GM19438 (cell line): ENCODE data around the gene BEST1.

Experiments used
- ATAC-seq: cut with Tn5 transposase; IDR thresholded peaks from one replicate; pipeline ENCODE4 v1.9.1; 2021; ENCODE audit warnings: low read depth; ENCODE audit not compliant: unreplicated experiment

Gene BEST1

GRCh38 chr11:61950035-61950547 lies at the start of gene BEST1:
Gene BEST1, plus strand, starts transcription at chr11:61950351. Its CDS starts 1,456 bp downstream, at chr11:61951807.
- no peak for ATAC-seq

DNA sequence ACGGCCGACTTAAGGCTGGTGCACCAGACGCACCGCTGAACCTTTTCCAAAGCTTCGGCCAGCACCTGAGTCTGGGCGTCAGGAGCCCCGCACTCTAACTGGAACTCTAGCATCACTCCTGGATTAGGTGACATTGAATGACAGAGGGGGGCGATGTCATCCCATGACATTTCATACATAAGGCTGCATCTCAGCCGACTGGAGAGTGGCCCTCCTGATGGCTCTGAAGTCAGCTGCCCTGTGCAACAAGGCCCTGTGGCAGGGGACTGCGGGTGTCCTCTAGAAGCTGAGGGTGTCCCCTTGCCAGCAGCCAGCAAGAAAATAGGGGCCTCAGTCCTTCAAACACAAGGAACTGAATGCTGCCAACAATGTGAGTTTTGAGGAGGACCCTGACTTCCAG lies 48.8 kb upstream of the BEST1 start:
- no peak for ATAC-seq

- ATAC-seq = no peak
Observed at GRCh38 chr11:61902313-61902712, 47.8 kb upstream of the BEST1 start.

DNA sequence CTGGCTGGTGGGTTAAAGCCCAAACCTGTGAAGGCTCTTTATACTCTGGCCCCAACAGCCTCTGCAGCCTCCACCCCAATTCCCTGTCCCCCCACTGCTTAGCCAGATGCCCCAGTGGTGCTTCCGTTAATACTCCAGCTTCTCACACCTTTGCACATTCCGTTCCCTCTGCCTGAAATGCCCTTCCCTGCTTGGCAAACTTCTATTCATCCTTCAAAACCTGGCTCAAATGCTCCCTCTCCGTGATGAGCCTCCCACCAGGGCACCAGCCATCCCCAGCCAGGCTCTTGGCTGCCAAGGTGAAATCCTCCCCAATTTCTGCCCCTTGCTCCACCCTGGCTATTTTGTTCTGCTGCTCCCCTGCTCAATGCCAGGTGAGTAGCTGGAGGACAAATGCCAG lies 46.3 kb upstream of the BEST1 start:
- no peak for ATAC-seq

GRCh38 chr11:61904539-61905048 lies 45.6 kb upstream of the BEST1 start:
- ATAC-seq = no peak

GRCh38 chr11:61905067-61905696 lies 45.0 kb upstream of the BEST1 start:
- no peak for ATAC-seq

- ATAC-seq = no peak
Observed at GRCh38 chr11:61905801-61906521, 44.2 kb upstream of the BEST1 start.

DNA sequence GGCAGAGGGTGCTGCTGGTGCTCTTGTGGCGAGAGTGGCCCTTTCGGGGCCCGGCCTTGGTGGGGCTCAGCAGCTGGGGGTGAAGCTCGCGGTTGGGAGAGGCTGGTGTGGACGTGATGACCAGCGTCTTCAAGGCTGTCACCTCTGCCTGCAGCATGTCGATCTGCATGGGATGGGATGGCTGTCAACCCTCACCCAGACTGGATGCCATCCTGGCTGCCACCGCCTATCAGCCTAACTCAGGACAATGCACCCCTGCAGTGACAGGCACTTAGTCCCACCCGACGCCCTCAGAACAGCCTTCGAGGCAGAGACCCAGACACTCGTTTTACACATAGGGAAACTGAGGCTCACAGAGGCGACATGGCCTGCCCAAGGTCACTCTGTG lies 43.6 kb upstream of the BEST1 start:
- no peak for ATAC-seq

- ATAC-seq = no peak
Observed at GRCh38 chr11:61907282-61907681, 42.9 kb upstream of the BEST1 start.

- ATAC-seq = no peak
Observed at GRCh38 chr11:61907871-61908729, 42.1 kb upstream of the BEST1 start.

DNA sequence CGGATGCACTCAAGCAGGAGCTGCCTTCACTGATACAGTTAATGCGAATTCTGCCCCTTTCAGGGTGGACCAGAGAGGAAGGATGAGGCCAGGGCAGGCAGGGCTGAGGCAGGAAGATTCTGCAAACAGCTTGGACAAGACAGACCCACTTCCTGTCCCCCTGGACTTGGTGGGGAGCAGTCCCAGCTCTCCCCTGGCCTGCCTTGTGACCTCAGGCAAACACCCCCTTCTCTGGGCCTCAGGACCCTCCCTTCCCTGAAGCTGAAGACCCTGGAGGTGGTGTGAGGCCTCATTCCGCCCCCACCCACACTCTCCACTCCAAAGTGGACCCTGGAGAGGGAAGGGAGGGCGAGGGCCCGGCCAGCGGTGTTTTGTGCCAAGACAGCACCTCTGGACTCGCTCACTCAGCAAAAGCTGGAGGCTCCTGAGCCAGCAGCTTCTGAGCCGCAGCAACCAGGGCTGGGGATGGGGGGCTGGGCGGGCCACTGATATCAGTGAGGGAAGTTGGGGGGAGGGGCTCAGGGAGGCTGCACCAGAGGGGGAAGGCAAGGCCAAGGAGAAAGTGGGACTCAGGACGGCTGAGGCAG lies 41.3 kb upstream of the BEST1 start:
- ATAC-seq = no peak

- no peak for ATAC-seq
Observed at GRCh38 chr11:61910187-61911127, 39.7 kb upstream of the BEST1 start.

GRCh38 chr11:61911128-61911700 lies 38.9 kb upstream of the BEST1 start:
- ATAC-seq = no peak

DNA sequence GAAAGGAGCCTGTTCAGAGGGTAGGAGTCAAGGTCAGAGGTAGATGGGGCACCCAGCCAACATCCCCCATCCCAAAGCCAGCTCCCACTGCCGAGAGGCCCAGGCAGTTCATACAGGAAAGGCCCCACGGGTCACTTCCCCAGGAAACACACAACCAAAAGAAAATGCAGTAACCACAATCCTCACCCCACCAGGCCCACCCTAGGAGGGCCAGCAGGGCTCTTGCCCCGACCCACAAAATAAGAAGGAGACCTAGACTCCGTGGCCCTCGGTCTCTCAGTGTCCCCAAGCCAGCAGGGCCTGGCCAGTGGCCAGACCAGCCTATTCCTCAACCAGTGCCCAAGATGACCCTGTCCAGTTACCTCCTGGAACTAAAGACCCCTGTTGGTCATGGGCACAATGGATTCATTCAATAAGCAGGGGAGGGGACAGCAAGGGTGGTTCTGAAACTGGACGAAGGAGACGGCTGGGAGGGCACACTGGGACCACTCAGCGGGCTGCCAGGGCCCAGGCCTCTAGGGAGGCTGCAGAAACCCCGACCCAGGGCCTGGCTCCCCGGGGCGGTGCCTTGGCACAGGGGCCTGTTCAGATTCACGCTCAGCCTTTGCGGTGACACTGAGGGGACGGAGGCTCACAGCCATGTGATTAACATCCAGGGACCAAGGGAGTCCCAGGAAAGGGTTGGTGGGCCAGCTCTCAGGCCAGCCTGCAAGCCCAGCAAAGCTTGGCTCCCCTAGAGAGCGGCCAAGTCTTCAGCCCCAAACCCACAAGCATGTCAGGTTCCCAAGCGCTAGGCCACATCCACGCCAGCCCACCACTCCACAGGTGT lies 38.2 kb upstream of the BEST1 start:
- ATAC-seq = no peak

DNA sequence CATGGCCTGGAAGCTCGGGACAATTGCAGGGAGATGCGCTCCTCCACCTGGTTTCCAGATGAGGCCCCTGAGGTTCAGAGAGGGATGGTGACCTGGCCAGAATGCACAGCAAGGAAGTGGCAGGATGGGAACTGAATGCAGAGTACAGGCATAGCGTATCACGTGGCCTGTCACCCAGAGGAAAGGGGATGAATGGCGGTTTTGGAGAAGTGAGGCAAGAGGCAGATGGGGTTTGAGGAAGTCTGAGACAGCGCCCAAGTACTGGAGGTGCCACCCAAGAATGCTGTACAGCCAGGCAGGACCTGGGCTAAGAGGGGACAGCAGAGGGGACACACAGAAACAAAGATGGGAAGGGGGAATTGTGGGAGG lies 37.6 kb upstream of the BEST1 start:
- no peak for ATAC-seq

DNA sequence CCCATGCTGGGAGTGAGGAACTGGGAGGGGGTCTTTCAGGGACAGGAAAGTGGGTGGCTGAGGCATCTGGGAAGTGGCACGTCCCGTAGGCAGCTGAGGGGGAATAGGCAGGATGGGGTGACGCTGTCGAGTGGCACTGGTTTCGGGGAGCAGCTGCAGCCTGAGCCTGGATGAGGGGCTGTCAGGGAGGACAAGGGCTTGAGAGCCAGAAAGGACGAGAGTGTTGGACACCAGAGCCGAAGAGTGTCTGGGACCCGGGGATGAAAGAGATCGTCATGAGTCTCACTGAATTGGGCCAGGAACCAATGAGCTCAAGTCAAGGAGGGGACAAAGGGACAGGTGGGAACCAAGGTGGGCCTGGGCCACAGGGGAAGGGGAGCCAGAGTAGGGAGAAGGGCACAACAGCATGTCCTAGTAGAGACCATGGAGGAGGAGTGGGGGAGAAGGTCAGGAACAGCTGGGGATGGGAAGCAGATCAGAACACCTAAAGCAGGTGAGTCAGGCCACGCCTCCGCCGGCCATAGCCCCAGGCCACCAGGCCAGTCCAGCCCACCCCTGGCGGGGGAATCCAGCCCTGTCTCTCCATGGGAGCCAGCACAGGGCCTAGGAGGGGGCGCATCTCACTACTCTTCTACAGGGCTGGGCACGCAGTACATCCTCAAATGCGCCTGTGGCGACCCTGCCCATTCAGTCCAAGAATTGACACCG lies 37.0 kb upstream of the BEST1 start:
- ATAC-seq = no peak

GRCh38 chr11:61913699-61914395 lies 36.3 kb upstream of the BEST1 start:
- ATAC-seq = no peak
